G401.6 (cell line): Measurements from ENCODE around the gene CLDN18.

Experiments
- FAIRE-seq: peaks from 2 replicates; lab custom pipeline; 2012; peaks lifted over from hg19 to GRCh38; lab: Jason Lieb, UNC

Gene CLDN18

GRCh38 chr3:138009476-138010272 lies at the start of gene CLDN18:
Gene CLDN18, plus strand, starts transcription at chr3:138010165. Its CDS starts 61 bp downstream, at chr3:138010226.
- no peak for FAIRE-seq

GRCh38 chr3:137962251-137962650 lies 47.7 kb upstream of the CLDN18 start:
- no peak for FAIRE-seq

GRCh38 chr3:137963463-137963862 lies 46.5 kb upstream of the CLDN18 start:
- no peak for FAIRE-seq

- no peak for FAIRE-seq
These were observed 38.8 kb upstream of the CLDN18 start for GRCh38 chr3:137970914-137971831.

GRCh38 chr3:137972396-137972795 lies 37.6 kb upstream of the CLDN18 start:
- FAIRE-seq, result no peak

- FAIRE-seq, result no peak
These were observed 31.6 kb upstream of the CLDN18 start for GRCh38 chr3:137978328-137978727.

- no peak for FAIRE-seq
These were observed 22.2 kb upstream of the CLDN18 start for GRCh38 chr3:137987723-137988122.

- FAIRE-seq, result no peak
These were observed 21.8 kb upstream of the CLDN18 start for GRCh38 chr3:137988152-137988551.

GRCh38 chr3:137988982-137989381 lies 21.0 kb upstream of the CLDN18 start:
- FAIRE-seq, result no peak

- FAIRE-seq, result no peak
These were observed 19.5 kb upstream of the CLDN18 start for GRCh38 chr3:137990427-137990826.

- FAIRE-seq, result no peak
These were observed 17.4 kb upstream of the CLDN18 start for GRCh38 chr3:137992592-137992991.

GRCh38 chr3:137998121-137999042 lies 11.6 kb upstream of the CLDN18 start:
- FAIRE-seq, result no peak

GRCh38 chr3:138003069-138003468 lies 6.9 kb upstream of the CLDN18 start:
- no peak for FAIRE-seq

GRCh38 chr3:138005627-138006026 lies 4.3 kb upstream of the CLDN18 start:
- FAIRE-seq, result peak; percentile 68

- FAIRE-seq, result no peak
These were observed 2.1 kb upstream of the CLDN18 start for GRCh38 chr3:138007898-138008297.

- FAIRE-seq, result no peak
These were observed 267 bp downstream of the CLDN18 start for GRCh38 chr3:138010273-138010590.

- FAIRE-seq, result no peak
These were observed 1.8 kb downstream of the CLDN18 start for GRCh38 chr3:138011722-138012121.

- FAIRE-seq, result no peak
These were observed 2.6 kb downstream of the CLDN18 start for GRCh38 chr3:138012526-138012925.

GRCh38 chr3:138016065-138016464 lies 6.1 kb downstream of the CLDN18 start:
- FAIRE-seq, result no peak

GRCh38 chr3:138019281-138020069 lies 9.5 kb downstream of the CLDN18 start:
- FAIRE-seq, result no peak

GRCh38 chr3:138023754-138024153 lies 13.8 kb downstream of the CLDN18 start:
- FAIRE-seq, result no peak
